GM12875 (cell line): ENCODE results near the gene ZNF343.

Source experiments
- H3K4me3 ChIP-seq: one replicate; pipeline ENCODE4 v1.5.1; 2011; ENCODE audit warnings: low read depth, low read length, control low read depth
- CTCF ChIP-seq: IDR thresholded peaks from 2 replicates; pipeline ENCODE4 v1.5.1; 2011; ENCODE audit warnings: low read depth, mild to moderate bottlenecking, control low read depth, inconsistent platforms, low read length, moderate library complexity, borderline replicate concordance; ENCODE audit not compliant: insufficient read depth

ZNF343 gene

DNA sequence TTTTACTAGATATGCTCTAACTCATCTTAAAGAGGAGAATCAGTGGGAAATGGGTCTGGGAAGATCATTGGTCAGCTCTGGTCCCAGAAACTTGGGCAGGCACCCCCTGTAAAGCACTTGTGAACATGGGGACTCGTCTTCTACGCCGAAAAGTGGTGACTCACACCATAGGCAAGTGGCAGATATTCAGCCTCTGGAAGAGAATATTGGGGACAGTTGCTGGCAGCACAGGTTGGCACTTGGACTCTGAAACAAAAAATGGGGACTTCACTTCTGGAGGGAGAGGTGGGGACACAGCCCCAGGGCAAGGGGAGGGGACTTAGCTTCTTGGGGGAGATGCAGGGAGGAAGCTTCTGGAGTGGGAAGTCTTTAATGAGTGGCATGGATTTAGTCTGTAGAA lies 11.9 kb upstream of the ZNF343 start:
- no peak overlapping the region for H3K4me3 ChIP-seq
- no peak for TF ChIP-seq CTCF

DNA sequence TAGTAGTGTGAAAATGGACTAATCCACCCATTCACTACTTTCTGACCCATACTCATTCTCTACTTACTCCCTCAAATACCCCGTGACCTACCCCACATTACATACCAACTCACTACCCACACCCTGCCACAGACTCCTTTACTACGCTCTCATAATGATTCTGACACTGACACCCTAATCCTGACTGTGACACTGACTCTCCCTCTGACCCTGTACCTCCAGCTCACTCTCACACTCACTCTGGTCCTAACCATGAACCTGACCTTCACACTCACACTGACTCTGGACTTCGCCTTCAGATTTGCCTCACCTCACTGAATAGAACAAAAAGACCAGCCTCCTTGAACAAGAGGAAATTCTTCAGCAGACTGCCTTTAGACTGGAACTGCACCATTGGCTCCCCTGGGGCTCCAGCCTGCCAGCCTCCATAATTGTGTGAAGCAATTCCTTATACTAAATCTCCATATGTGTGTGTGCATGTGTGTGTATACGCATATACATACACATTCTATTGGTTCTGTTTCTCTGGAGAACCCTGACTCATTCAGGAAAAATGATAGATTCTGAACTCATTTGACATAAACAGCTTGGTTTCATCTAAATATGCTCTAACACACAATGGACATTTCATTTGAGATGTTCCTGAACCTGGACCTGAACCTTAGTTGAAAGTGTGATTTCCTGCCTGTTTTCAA lies 10.5 kb upstream of the ZNF343 start:
- H3K4me3 ChIP-seq, result no peak overlapping the region

DNA sequence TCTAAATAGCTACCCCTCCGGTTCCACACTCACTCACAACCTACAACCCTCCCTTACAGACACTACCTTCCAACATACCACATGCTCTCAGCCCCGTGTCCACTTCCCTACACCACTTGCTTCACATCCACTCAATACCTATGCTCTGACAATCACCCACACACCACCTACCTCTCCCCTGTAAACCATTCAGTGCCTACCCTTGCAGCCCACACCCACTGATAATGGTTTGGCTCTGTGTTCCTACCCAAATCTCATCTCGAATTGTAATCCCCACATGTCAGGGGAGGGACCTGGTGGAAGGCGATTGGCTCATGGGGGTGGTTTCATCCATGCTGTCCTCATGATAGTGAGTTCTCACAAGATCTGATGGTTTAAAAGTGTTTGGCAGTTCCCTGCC lies 9.8 kb upstream of the ZNF343 start:
- TF ChIP-seq CTCF, result no peak

More for the DNA sequence above, 10.5 kb upstream of the ZNF343 start:
- TF ChIP-seq CTCF, result no peak

DNA sequence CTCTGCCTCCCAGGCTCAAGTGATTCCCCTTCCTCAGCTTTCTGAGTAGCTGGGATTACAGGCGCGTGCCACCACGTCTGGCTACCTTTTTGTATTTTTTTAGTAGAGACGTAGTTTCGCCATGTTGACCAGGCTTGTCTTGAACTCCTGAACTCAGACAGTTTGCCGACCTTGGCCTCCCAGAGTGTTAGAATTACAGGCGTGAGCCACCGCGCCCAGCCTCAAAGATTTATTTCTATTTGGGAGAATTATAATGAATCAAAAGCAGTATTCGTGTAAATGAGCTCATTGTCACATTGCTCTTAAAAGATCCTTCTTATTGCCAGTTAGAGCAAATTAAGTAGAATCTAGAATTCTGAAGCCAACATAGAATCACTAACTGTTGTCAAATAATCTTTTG lies 9.4 kb upstream of the ZNF343 start:
- no peak for TF ChIP-seq CTCF
- no peak overlapping the region for H3K4me3 ChIP-seq

More for the DNA sequence above, 9.8 kb upstream of the ZNF343 start:
- H3K4me3 ChIP-seq, result no peak overlapping the region

GRCh38 chr20:2516399-2516798 lies 7.7 kb upstream of the ZNF343 start:
- no peak overlapping the region for H3K4me3 ChIP-seq
- TF ChIP-seq CTCF, result no peak

DNA sequence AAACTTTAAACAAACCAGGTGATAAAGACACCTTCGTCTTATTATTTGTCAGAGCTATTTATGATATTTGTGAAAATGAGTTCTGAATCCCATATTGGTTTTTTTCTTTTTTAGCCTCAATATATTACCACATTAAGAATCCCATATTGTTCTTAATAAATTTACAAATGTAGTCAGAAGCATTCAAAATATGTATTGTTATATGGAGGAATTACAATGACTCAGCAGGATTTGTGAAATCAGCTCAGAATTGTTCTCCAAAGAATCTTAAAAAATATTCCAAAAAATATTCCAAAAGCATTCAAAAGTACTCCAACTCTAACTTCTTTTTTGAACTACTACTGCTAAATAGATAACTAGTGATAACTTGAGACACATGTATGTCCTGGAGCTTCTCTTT lies 6.5 kb upstream of the ZNF343 start:
- TF ChIP-seq CTCF, result no peak
- no peak overlapping the region for H3K4me3 ChIP-seq

GRCh38 chr20:2509794-2510193 lies 1.1 kb upstream of the ZNF343 start:
- no peak for TF ChIP-seq CTCF
- H3K4me3 ChIP-seq, result no peak overlapping the region
